A549 (cell line): ENCODE results near the gene PSPH. TPM values are rescaled to one million over a fixed set of nuclear protein-coding genes. Genes with fewer than 3 reads are reported as not detected.
"Not testable (repeated sequence)": the region's sequence is repeated elsewhere in the genome, so short reads cannot be mapped to it uniquely, and the experiment has no call there.

Experiments
- ATAC-seq, 2 experiments: fragments of 200-7000 bp in 1 of 2; fragments of >200 bp in 1 of 2; cut with Nextera tagmentation in 1 of 2; cut with Tn5 transposase in 1 of 2; 3 replicates each; pipeline versions ENCODE4 v1.8.0 to v1.9.1; 2018 to 2020; ENCODE audit warnings: mild to moderate bottlenecking in 1 of 2, moderate library complexity in 1 of 2
- CTCF ChIA-PET: fragments of 300-600 bp; sonication (Branson Sonifier 250); formaldehyde crosslinking; extraction: SDS; loops from one replicate; lab custom pipeline; 2021; ENCODE audit warnings: antibody characterized with exemption, inconsistent platforms; lab: Yijun Ruan, JAX
- POLR2A ChIA-PET: fragments of 350-600 bp; formaldehyde crosslinking; extraction: SDS; loops from one replicate; lab custom pipeline; 2021; ENCODE audit warnings: antibody characterized with exemption, inconsistent platforms; lab: Yijun Ruan, JAX
- DNase-seq, 2 experiments: peaks; one replicate each; pipeline versions ENCODE4 v3.0.0 to v3.0.0-alpha.2; 2011 to 2016; ENCODE audit warnings: low read depth in 1 of 2, low spot score in 1 of 2
- FAIRE-seq: peaks from 2 replicates; lab custom pipeline; 2011; peaks lifted over from hg19 to GRCh38; lab: Jason Lieb, UNC
- H3K27ac ChIP-seq, 2 experiments: fragments of >200 bp; sonication (Bioruptor Twin); formaldehyde crosslinking; 3 replicates each; pipeline ENCODE4 v1.5.1; 2016 to 2017
- H3K4me1 ChIP-seq: fragments of >200 bp; sonication (Bioruptor Twin); formaldehyde crosslinking; 3 replicates; pipeline ENCODE4 v1.6.1; 2016
- H3K4me2 ChIP-seq: fragments of >200 bp; sonication (Bioruptor Twin); formaldehyde crosslinking; 3 replicates; pipeline ENCODE4 v1.6.1; 2016
- H3K4me3 ChIP-seq: fragments of >200 bp; sonication (Bioruptor Twin); formaldehyde crosslinking; 3 replicates; pipeline ENCODE4 v1.5.1; 2016
- H3K9me3 ChIP-seq: fragments of >200 bp; sonication (Bioruptor Twin); formaldehyde crosslinking; 3 replicates; pipeline ENCODE4 v1.6.1; 2016
- EP300 ChIP-seq, 2 experiments: fragments of >200 bp; sonication (Bioruptor Twin); formaldehyde crosslinking; IDR thresholded peaks; 2 replicates in 1 of 2; 3 replicates in 1 of 2; pipeline ENCODE4 v1.6.1; 2016 to 2017
- FOSL2 ChIP-seq, 2 experiments: fragments of 450-650 bp in 1 of 2; fragments of >200 bp in 1 of 2; sonication (Bioruptor Twin) in 1 of 2; formaldehyde crosslinking; IDR thresholded peaks; 2 replicates each; pipeline versions ENCODE4 v1.5.0 to v1.6.1; 2016 to 2020; ENCODE audit warnings: mild to moderate bottlenecking in 1 of 2, moderate library complexity in 1 of 2
- GATA3 ChIP-seq: IDR thresholded peaks from 2 replicates; pipeline ENCODE4 v1.6.1; 2012; ENCODE audit warnings: borderline replicate concordance
- JUNB ChIP-seq: fragments of >200 bp; sonication (Bioruptor Twin); formaldehyde crosslinking; IDR thresholded peaks from 2 replicates; pipeline ENCODE4 v1.6.1; 2016
- RCOR1 ChIP-seq: fragments of 150-350 bp; IDR thresholded peaks from 2 replicates; pipeline ENCODE4 v1.6.1; 2014; ENCODE audit warnings: antibody characterized with exemption, low read length, low read depth
- ZFP36 ChIP-seq: fragments of 450-650 bp; IDR thresholded peaks from 2 replicates; pipeline ENCODE4 v1.6.1; 2014; ENCODE audit warnings: borderline replicate concordance; ENCODE audit not compliant: partially characterized antibody
- WGBS: methylation state at CpG from one replicate; pipeline ENCODE4 v1.1.6; 2017; ENCODE audit errors: missing lambda C conversion rate; 5-methylcytosine and 5-hydroxymethylcytosine counted together
- polyA plus RNA-seq, 4 experiments: library from polyadenylated mRNA; depleted of rRNA in 3 of 4; stranded (reverse); fragments of >200 nt; fragmentation: RNase III in 1 of 4; extraction: RNeasy Plus Mini Kit Qiagen cat#74134 plus additional on column Dnase treatment in 1 of 4; gene quantifications; 2 replicates in 3 of 4; 3 replicates in 1 of 4; pipeline ENCODE4 v1.2.3, GENCODE V29; 2011 to 2017
- TF ChIP-seq, protein P1 (sequence below): fragments of 150-350 bp; IDR thresholded peaks from 2 replicates; pipeline ENCODE4 v1.6.1; 2014; ENCODE audit warnings: low read depth, mild to moderate bottlenecking, low read length
- TF ChIP-seq, protein P2 (sequence below): fragments of 250-450 bp; sonication (Bioruptor Pico); IDR thresholded peaks from 2 replicates; pipeline ENCODE4 v1.5.0; 2020; ENCODE audit warnings: low read depth, mild to moderate bottlenecking, moderate library complexity
- TF ChIP-seq, protein P3 (sequence below): fragments of 200-600 bp; sonication (generic); IDR thresholded peaks from 2 replicates; pipeline ENCODE4 v1.6.1; 2016; ENCODE audit warnings: antibody characterized with exemption, mild to moderate bottlenecking, moderate library complexity

The PSPH gene
- polyA plus RNA-seq, 2 of the 4 experiments (the other 2 are of a cell fraction), result 60.9 to 64.7 TPM

DNA sequence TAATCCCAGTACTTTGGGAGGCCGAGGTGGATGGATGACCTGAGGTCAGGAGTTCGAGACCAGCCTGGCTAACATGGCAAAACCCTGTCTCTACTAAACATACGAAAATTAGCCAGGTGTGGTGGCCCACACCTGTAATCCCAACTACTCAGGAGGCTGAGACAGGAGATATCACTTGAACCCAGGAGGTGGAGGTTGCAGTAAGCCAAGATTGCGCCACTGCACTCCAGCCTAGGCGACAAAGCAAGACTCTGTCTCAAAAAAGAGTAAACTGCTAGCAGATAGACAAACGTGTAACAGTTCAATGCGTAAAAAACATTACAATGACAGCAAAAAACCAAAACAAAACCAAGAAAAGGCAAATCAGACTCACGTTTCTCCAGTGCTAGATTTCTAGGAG, 19.7 kb downstream of the PSPH start:
- FAIRE-seq, result not testable (repeated sequence)

GRCh38 chr7:56030340-56030739, 20.9 kb downstream of the PSPH start:
- ChIA-PET CTCF (interaction anchor here (1.3 kb wide), 1 partner anchor 66 kb away, joined by 3 read pairs; no protein-coding TSS in a partner anchor), POLR2A (interaction anchor here (1.8 kb wide), 1 partner anchor 21 kb away, joined by 5 read pairs; the partner anchor contains the start of genes CCT6A and PSPH)
- Histone ChIP-seq H3K27ac (peak overlapping the region in 1 of 2 experiments; percentile 79; a peak in 3 of 6 replicates), H3K4me1 (peaks cover 27% of the 10 kb centered on the region; the same call in 2 of the 3 replicates), H3K4me2 (no peak overlapping the region), H3K9me3 (no peaks in the 10 kb centered on the region), H3K4me3 (no peak overlapping the region)
- 96% methylated on average over 8 of the region's 8 CpGs for WGBS
- DNase-seq (no peak), ATAC-seq (no peak), FAIRE-seq (no peak)
- TF ChIP-seq ZFP36, result no peak
- TF ChIP-seq, protein P1, sequence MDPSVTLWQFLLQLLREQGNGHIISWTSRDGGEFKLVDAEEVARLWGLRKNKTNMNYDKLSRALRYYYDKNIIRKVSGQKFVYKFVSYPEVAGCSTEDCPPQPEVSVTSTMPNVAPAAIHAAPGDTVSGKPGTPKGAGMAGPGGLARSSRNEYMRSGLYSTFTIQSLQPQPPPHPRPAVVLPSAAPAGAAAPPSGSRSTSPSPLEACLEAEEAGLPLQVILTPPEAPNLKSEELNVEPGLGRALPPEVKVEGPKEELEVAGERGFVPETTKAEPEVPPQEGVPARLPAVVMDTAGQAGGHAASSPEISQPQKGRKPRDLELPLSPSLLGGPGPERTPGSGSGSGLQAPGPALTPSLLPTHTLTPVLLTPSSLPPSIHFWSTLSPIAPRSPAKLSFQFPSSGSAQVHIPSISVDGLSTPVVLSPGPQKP, result no peak

More for the DNA sequence above, 19.7 kb downstream of the PSPH start:
- DNase-seq, H3K9me3 ChIP-seq, POLR2A ChIA-PET, H3K4me3 ChIP-seq, ATAC-seq: not testable (repeated sequence)
- peaks cover 27% of the 10 kb centered on the region; the same call in 2 of the 3 replicates for H3K4me1 ChIP-seq
- peak overlapping the region; percentile 91 for H3K4me2 ChIP-seq
- H3K27ac ChIP-seq, result peak overlapping the region in 1 of 2 experiments; percentile 90; a peak in 1 of 6 replicates
- 77% methylated on average over 8 of the region's 8 CpGs for WGBS
- CTCF ChIA-PET, result interaction anchor here (0.9 to 1.4 kb wide), 4 partner anchors 19 to 67 kb away, joined by 3 read pairs; partner anchors contain the start of gene PSPH

GRCh38 chr7:56028942-56029630, 22.2 kb downstream of the PSPH start:
- Histone ChIP-seq H3K4me3 (no peak overlapping the region), H3K4me1 (peaks cover 27% of the 10 kb centered on the region; the same call in 2 of the 3 replicates), H3K9me3 (no peaks in the 10 kb centered on the region), H3K4me2 (peak overlapping the region; percentile 40)
- peak in 1 of 2 experiments; percentile 28; a peak in 3 of 6 replicates for ATAC-seq
- POLR2A ChIA-PET, result interaction anchor here (0.6 to 1.8 kb wide), 4 partner anchors 22 to 663 kb away, joined by 5 to 11 read pairs (median 6); partner anchors contain the start of genes CCT6A and PSPH
- WGBS, result 42% methylated on average over 9 of the region's 9 CpGs
- TF ChIP-seq JUNB, result no peak
- no peak for TF ChIP-seq RCOR1
- no peak for TF ChIP-seq GATA3
- no peak for TF ChIP-seq FOSL2 (IDR thresholded peaks at IDR 0.05)
- peak; percentile 57 for TF ChIP-seq FOSL2 (CRISPR knock-in tag; IDR thresholded peaks at IDR 0.05)
- TF ChIP-seq, protein P2, sequence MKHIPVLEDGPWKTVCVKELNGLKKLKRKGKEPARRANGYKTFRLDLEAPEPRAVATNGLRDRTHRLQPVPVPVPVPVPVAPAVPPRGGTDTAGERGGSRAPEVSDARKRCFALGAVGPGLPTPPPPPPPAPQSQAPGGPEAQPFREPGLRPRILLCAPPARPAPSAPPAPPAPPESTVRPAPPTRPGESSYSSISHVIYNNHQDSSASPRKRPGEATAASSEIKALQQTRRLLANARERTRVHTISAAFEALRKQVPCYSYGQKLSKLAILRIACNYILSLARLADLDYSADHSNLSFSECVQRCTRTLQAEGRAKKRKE (CRISPR knock-in tag), result no peak
- TF ChIP-seq EP300 (IDR thresholded peaks at IDR 0.05), result 0 out of 5 replicates have a peak, but pooled peaks of 1 of the 2 experiments have one; percentile 18
- TF ChIP-seq, protein P3, sequence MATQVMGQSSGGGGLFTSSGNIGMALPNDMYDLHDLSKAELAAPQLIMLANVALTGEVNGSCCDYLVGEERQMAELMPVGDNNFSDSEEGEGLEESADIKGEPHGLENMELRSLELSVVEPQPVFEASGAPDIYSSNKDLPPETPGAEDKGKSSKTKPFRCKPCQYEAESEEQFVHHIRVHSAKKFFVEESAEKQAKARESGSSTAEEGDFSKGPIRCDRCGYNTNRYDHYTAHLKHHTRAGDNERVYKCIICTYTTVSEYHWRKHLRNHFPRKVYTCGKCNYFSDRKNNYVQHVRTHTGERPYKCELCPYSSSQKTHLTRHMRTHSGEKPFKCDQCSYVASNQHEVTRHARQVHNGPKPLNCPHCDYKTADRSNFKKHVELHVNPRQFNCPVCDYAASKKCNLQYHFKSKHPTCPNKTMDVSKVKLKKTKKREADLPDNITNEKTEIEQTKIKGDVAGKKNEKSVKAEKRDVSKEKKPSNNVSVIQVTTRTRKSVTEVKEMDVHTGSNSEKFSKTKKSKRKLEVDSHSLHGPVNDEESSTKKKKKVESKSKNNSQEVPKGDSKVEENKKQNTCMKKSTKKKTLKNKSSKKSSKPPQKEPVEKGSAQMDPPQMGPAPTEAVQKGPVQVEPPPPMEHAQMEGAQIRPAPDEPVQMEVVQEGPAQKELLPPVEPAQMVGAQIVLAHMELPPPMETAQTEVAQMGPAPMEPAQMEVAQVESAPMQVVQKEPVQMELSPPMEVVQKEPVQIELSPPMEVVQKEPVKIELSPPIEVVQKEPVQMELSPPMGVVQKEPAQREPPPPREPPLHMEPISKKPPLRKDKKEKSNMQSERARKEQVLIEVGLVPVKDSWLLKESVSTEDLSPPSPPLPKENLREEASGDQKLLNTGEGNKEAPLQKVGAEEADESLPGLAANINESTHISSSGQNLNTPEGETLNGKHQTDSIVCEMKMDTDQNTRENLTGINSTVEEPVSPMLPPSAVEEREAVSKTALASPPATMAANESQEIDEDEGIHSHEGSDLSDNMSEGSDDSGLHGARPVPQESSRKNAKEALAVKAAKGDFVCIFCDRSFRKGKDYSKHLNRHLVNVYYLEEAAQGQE, result no peak
- TF ChIP-seq, all 56 proteins: peak for 2
- DNase-seq, result peak in 1 of 2 experiments; percentile 69
- no peak for FAIRE-seq
- CTCF ChIA-PET, result interaction anchor here (1.0 kb wide), 1 partner anchor 33 kb away, joined by 3 read pairs; no protein-coding TSS in a partner anchor
- H3K27ac ChIP-seq, result peak overlapping the region; percentile 40 to 79; a peak in 4 of 6 replicates
